Right ventricle myocardium superior (tissue), 1 donor: Measurements from ENCODE around the gene CYP21A2. TPM values are rescaled to one million over a fixed set of nuclear protein-coding genes. Genes with fewer than 3 reads are reported as not detected.

Experiments
- ATAC-seq: fragments of 200-7000 bp; cut with Tn5 transposase; one replicate; pipeline ENCODE4 v1.9.1; 2020; ENCODE audit warnings: mild to moderate bottlenecking; ENCODE audit not compliant: poor library complexity
- DNase-seq: peaks from one replicate; pipeline ENCODE4 v3.0.0-alpha.2; 2020
- intact Hi-C: fragments of 100-400 bp; cut with DNase I; formaldehyde crosslinking; loops from one replicate; pipeline ENCODE4 v1.11.2; 2022
- total RNA-seq: library from RNA; stranded (reverse); fragmentation: NEBNext Ultra II Directional; extraction: Animal tissue kit (Norgen Biotek cat#: 25700); gene quantifications from one replicate; pipeline ENCODE4 v1.2.1, GENCODE V29; 2021
- donor health status: DM: no; HTN: yes; CAD: no; lungs with severe emphysema.

The CYP21A2 gene
- total RNA-seq, 1 donor from 2014 or later = not detected

DNA sequence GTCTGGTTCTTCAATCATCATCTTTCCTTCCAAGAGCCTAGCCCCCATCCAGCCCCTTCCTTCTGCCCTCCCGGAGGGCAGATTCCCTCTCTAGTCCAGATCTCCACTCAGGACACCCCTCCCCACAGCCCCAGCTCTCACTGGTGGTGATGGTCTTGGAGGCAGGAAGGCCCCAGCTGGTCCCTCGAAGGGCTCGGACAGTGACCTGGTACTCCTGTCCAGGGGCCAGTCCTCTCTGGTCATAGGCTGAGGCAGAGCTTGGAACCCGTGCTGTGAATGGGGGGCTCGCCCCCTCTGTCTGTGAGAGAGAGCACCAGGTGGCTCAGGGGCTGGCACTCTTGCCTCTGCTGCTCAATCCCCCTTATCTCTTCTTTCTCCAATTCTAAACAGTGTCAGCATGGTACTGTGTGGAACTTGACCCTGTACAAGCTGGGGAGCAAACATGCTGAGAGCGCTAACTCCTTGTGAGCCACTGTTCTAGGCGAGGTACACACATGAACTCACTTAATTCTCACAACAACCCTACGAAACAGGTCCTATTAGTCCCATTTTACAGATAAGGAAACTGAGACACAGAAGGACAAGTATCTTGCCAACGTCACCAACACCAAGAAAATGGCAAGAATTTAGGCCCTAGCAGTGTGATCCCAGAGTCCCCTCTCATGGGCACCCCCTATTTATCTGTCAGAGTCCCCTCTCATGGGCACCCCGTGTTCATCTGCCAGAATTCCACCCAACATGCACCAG, 51.0 kb downstream of the CYP21A2 start:
- DNase-seq = no peak
- intact Hi-C loops = no loop called here
- ATAC-seq = no peak

Other genes starting within 250 kb of the CYP21A2 start
- gene VARS1, start 242.7 kb upstream of the CYP21A2 start, total RNA-seq = 22.1 TPM
- 23.0 TPM for gene LSM2, start 231.4 kb upstream of the CYP21A2 start, total RNA-seq
- 2.0 TPM for gene HSPA1L, start 223.1 kb upstream of the CYP21A2 start, total RNA-seq
- 324 TPM for gene HSPA1A, start 222.9 kb upstream of the CYP21A2 start, total RNA-seq
- gene HSPA1B, start 210.7 kb upstream of the CYP21A2 start, total RNA-seq = 236 TPM
- 24.1 TPM for gene NEU1, start 175.6 kb upstream of the CYP21A2 start, total RNA-seq
- not detected for gene SLC44A4, start 159.4 kb upstream of the CYP21A2 start, total RNA-seq
- gene EHMT2, start 140.7 kb upstream of the CYP21A2 start, total RNA-seq = 15.5 TPM
- 3.1 TPM for gene ZBTB12, start 136.3 kb upstream of the CYP21A2 start, total RNA-seq
- gene C2, start 110.7 kb upstream of the CYP21A2 start, total RNA-seq = 7.6 TPM
- gene CFB, start 92.3 kb upstream of the CYP21A2 start, total RNA-seq = 5.5 TPM
- gene NELFE, start 79.4 kb upstream of the CYP21A2 start, total RNA-seq = 39.6 TPM
- 33.6 TPM for gene SKIC2, start 79.2 kb upstream of the CYP21A2 start, total RNA-seq
- gene DXO, start 66.3 kb upstream of the CYP21A2 start, total RNA-seq = 7.5 TPM
- gene C4A, start 56.4 kb upstream of the CYP21A2 start, total RNA-seq = 61.5 TPM
- 58.3 TPM for gene C4B, start 23.6 kb upstream of the CYP21A2 start, total RNA-seq
- gene TNXB, start 70.9 kb downstream of the CYP21A2 start, total RNA-seq = 65.8 TPM
- 21.5 TPM for gene ATF6B, start 89.8 kb downstream of the CYP21A2 start, total RNA-seq
- 2.5 TPM for gene FKBPL, start 91.9 kb downstream of the CYP21A2 start, total RNA-seq
- gene PRRT1, start 113.5 kb downstream of the CYP21A2 start, total RNA-seq = 0.51 TPM
- gene PPT2, start 115.7 kb downstream of the CYP21A2 start, total RNA-seq = 20.4 TPM
- 6.1 TPM for gene EGFL8, start 126.2 kb downstream of the CYP21A2 start, total RNA-seq
- gene AGPAT1, start 137.7 kb downstream of the CYP21A2 start, total RNA-seq = 44.2 TPM
- 94.6 TPM for gene RNF5, start 140.0 kb downstream of the CYP21A2 start, total RNA-seq
- gene AGER, start 145.8 kb downstream of the CYP21A2 start, total RNA-seq = 1.6 TPM
- 39.1 TPM for gene PBX2, start 151.8 kb downstream of the CYP21A2 start, total RNA-seq
- 4.1 TPM for gene GPSM3, start 154.2 kb downstream of the CYP21A2 start, total RNA-seq
- gene NOTCH4, start 185.7 kb downstream of the CYP21A2 start, total RNA-seq = 22.4 TPM